H9 (cell line): ENCODE results near the gene ZNF490. TPM values are rescaled to one million over a fixed set of nuclear protein-coding genes. Genes with fewer than 3 reads are reported as not detected.

Experiments
- DNase-seq: peaks from one replicate; pipeline ENCODE4 v3.0.0-alpha.2; 2017
- H2AFZ ChIP-seq: one replicate; pipeline ENCODE4 v1.6.1; 2013; ENCODE audit warnings: mild to moderate bottlenecking, low read length, control low read depth, moderate library complexity
- H2AK5ac ChIP-seq: 2 replicates; pipeline ENCODE4 v1.6.1; 2013; ENCODE audit warnings: low read length, control low read depth, mixed read lengths; ENCODE audit not compliant: insufficient read length
- H2BK120ac ChIP-seq: one replicate; pipeline ENCODE4 v1.6.1; 2013; ENCODE audit warnings: low read depth, mild to moderate bottlenecking, low read length, control low read depth, inconsistent platforms; ENCODE audit not compliant: poor library complexity, severe bottlenecking
- H2BK12ac ChIP-seq: 2 replicates; pipeline ENCODE4 v1.6.1; 2013; ENCODE audit warnings: low read length, control low read depth, mixed read lengths, low read depth; ENCODE audit not compliant: insufficient read length
- H2BK15ac ChIP-seq: 2 replicates; pipeline ENCODE4 v1.6.1; 2013; ENCODE audit warnings: low read depth, low read length, control low read depth
- H2BK20ac ChIP-seq: one replicate; pipeline ENCODE4 v1.6.1; 2013; ENCODE audit warnings: low read depth, mild to moderate bottlenecking, low read length, control low read depth, inconsistent platforms; ENCODE audit not compliant: poor library complexity, severe bottlenecking
- H2BK5ac ChIP-seq: 2 replicates; pipeline ENCODE4 v1.6.1; 2013; ENCODE audit warnings: low read length, control low read depth, mixed read lengths; ENCODE audit not compliant: insufficient read length
- H3K14ac ChIP-seq: 2 replicates; pipeline ENCODE4 v1.6.1; 2013; ENCODE audit warnings: low read length, control low read depth; ENCODE audit not compliant: insufficient read depth
- H3K18ac ChIP-seq: 2 replicates; pipeline ENCODE4 v1.6.1; 2013; ENCODE audit warnings: low read depth, mild to moderate bottlenecking, mixed read lengths, low read length, control low read depth; ENCODE audit not compliant: insufficient read length
- H3K23ac ChIP-seq: 2 replicates; pipeline ENCODE4 v1.6.1; 2013; ENCODE audit warnings: low read length, control low read depth, mixed read lengths, low read depth; ENCODE audit not compliant: insufficient read length
- H3K23me2 ChIP-seq: 2 replicates; pipeline ENCODE4 v1.6.1; 2013; ENCODE audit warnings: low read depth, mild to moderate bottlenecking, mixed read lengths, low read length, control low read depth; ENCODE audit not compliant: insufficient read length, poor library complexity, severe bottlenecking
- H3K27ac ChIP-seq: 2 replicates; pipeline ENCODE4 v1.5.1; 2013; ENCODE audit warnings: low read length, control low read depth, mixed read lengths, low read depth; ENCODE audit not compliant: insufficient read length
- H3K27me3 ChIP-seq: 2 replicates; pipeline ENCODE4 v1.6.1; 2013; ENCODE audit warnings: low read length, control low read depth, inconsistent platforms; ENCODE audit not compliant: insufficient read depth
- H3K4ac ChIP-seq: 2 replicates; pipeline ENCODE4 v1.6.1; 2013; ENCODE audit warnings: low read depth, mild to moderate bottlenecking, control low read depth, inconsistent platforms, low read length, moderate library complexity
- H3K4me1 ChIP-seq: 2 replicates; pipeline ENCODE4 v1.6.1; 2013; ENCODE audit warnings: low read length, control low read depth, inconsistent platforms; ENCODE audit not compliant: insufficient read depth
- H3K4me2 ChIP-seq: 2 replicates; pipeline ENCODE4 v1.6.1; 2013; ENCODE audit warnings: low read length, control low read depth, mixed read lengths; ENCODE audit not compliant: insufficient read length, insufficient read depth
- H3K56ac ChIP-seq: 2 replicates; pipeline ENCODE4 v1.6.1; 2013; ENCODE audit warnings: low read depth, mild to moderate bottlenecking, mixed read lengths, low read length, control low read depth; ENCODE audit not compliant: insufficient read length
- H3K79me1 ChIP-seq: 2 replicates; pipeline ENCODE4 v1.6.1; 2013; ENCODE audit warnings: low read depth, mild to moderate bottlenecking, moderate library complexity, low read length, control low read depth, inconsistent platforms; ENCODE audit not compliant: insufficient read depth, poor library complexity, severe bottlenecking
- H3K79me2 ChIP-seq: 2 replicates; pipeline ENCODE4 v1.6.1; 2013; ENCODE audit warnings: low read length, control low read depth, inconsistent platforms; ENCODE audit not compliant: insufficient read depth
- H3K9ac ChIP-seq: 2 replicates; pipeline ENCODE4 v1.6.1; 2013; ENCODE audit warnings: low read length, control low read depth, mixed read lengths; ENCODE audit not compliant: insufficient read length; ENCODE audit errors: extremely low read depth
- H3K9me3 ChIP-seq: one replicate; pipeline ENCODE4 v1.6.1; 2013; ENCODE audit warnings: low read depth, low read length, inconsistent platforms; ENCODE audit not compliant: control insufficient read depth
- H3T11ph ChIP-seq: one replicate; pipeline ENCODE4 v1.6.1; 2013; ENCODE audit warnings: mild to moderate bottlenecking, low read length, control low read depth, inconsistent platforms
- H4K20me1 ChIP-seq: one replicate; pipeline ENCODE4 v1.6.1; 2013; ENCODE audit not compliant: control insufficient read depth, insufficient read length, insufficient read depth
- H4K5ac ChIP-seq: 2 replicates; pipeline ENCODE4 v1.6.1; 2013; ENCODE audit warnings: low read depth, mild to moderate bottlenecking, mixed read lengths, low read length, control low read depth; ENCODE audit not compliant: insufficient read length
- H4K8ac ChIP-seq: replicated peaks from 2 replicates; pipeline ENCODE4 v1.6.1; 2013; ENCODE audit warnings: low read length, control low read depth, mixed read lengths, low read depth; ENCODE audit not compliant: insufficient read length
- H4K91ac ChIP-seq: 2 replicates; pipeline ENCODE4 v1.6.1; 2013; ENCODE audit warnings: low read depth, mild to moderate bottlenecking, moderate library complexity, mixed read lengths, low read length, control low read depth; ENCODE audit not compliant: insufficient read length
- H3K27ac Mint-ChIP-seq, 3 experiments: 2 replicates in 2 of 3; 3 replicates in 1 of 3; pipeline ENCODE4 v1.8.0; 2020 to 2021; ENCODE audit warnings: mixed read lengths in 3 of 3, mild to moderate bottlenecking in 1 of 3, moderate library complexity in 1 of 3
- H3K27me3 Mint-ChIP-seq: 2 replicates; pipeline ENCODE4 v1.8.0; 2021; ENCODE audit warnings: low read depth, mild to moderate bottlenecking, moderate library complexity, mixed read lengths
- H3K36me3 Mint-ChIP-seq, 3 experiments: 2 replicates in 2 of 3; 3 replicates in 1 of 3; pipeline ENCODE4 v1.8.0; 2020 to 2021; ENCODE audit warnings: low read depth in 3 of 3, mixed read lengths in 3 of 3; ENCODE audit not compliant: insufficient read depth in 1 of 3
- H3K4me1 Mint-ChIP-seq, 2 experiments: 2 replicates each; pipeline ENCODE4 v1.8.0; 2020; ENCODE audit warnings: mixed read lengths in 2 of 2
- H3K4me3 Mint-ChIP-seq, 2 experiments: 2 replicates in 1 of 2; 3 replicates in 1 of 2; pipeline ENCODE4 v1.8.0; 2020 to 2021; ENCODE audit warnings: mild to moderate bottlenecking in 2 of 2, mixed read lengths in 2 of 2, moderate library complexity in 1 of 2
- H3K9me3 Mint-ChIP-seq, 2 experiments: 2 replicates in 1 of 2; 3 replicates in 1 of 2; pipeline ENCODE4 v1.8.0; 2020; ENCODE audit warnings: mild to moderate bottlenecking in 2 of 2, mixed read lengths in 2 of 2, moderate library complexity in 1 of 2
- CTCF ChIP-seq: fragments of 200-600 bp; sonication (generic); conservative IDR thresholded peaks from 3 replicates; pipeline ENCODE4 v1.8.0; 2021; ENCODE audit warnings: antibody characterized with exemption, mild to moderate bottlenecking
- WGBS: extraction: QIAGEN DNeasy Blood & Tissue Kit; methylation state at CpG from one replicate; pipeline ENCODE4 v1.1.7; 2013; ENCODE audit warnings: missing lambda C conversion rate, low lambda C conversion rate, mixed read lengths; ENCODE audit not compliant: insufficient read length; ENCODE audit errors: extremely low coverage; 5-methylcytosine and 5-hydroxymethylcytosine counted together
- total RNA-seq: library from RNA; stranded (reverse); gene quantifications from 2 replicates; pipeline ENCODE4 v1.2.1, GENCODE V29; 2021

Gene ZNF490
- total RNA-seq, 1 experiment from 2014 or later: 10.1 TPM

- DNase-seq: no peak
- Histone ChIP-seq H4K91ac (no peak overlapping the region), H3K9ac (no peak overlapping the region), H3K4me1 (no peaks in the 10 kb centered on the region), H3K23me2 (no peaks in the 10 kb centered on the region), H4K5ac (no peak overlapping the region), H3K4me2 (no peak overlapping the region), H3K9me3 (peaks cover 38% of the 10 kb centered on the region), H2AFZ (no peak overlapping the region), H3K56ac (no peak overlapping the region), H4K20me1 (no peaks in the 10 kb centered on the region), H3K4ac (no peak overlapping the region), H2BK5ac (no peak overlapping the region), H3K18ac (no peak overlapping the region), H2BK20ac (no peak overlapping the region), H2BK12ac (no peak overlapping the region), H2BK15ac (no peak overlapping the region), H3K23ac (no peak overlapping the region), H2AK5ac (no peak overlapping the region), H4K8ac (no peak overlapping the region), H3K79me2 (no peaks in the 10 kb centered on the region), H2BK120ac (no peak overlapping the region), H3T11ph (no peak overlapping the region), H3K14ac (no peak overlapping the region), H3K27ac (no peak overlapping the region), H3K79me1 (no peaks in the 10 kb centered on the region), H3K27me3 (no peaks in the 10 kb centered on the region)
- no CpG with 5 or more reads among the region's 8 CpGs for WGBS
- TF ChIP-seq CTCF: no peak
- peaks cover 54 to 65% of the 10 kb centered on the region in 2 experiments for H3K9me3 Mint-ChIP-seq
- no peaks in the 10 kb centered on the region for H3K4me1 Mint-ChIP-seq
- peaks cover 77 to 89% (median 79%) of the 10 kb centered on the region in 3 experiments for H3K36me3 Mint-ChIP-seq
- H3K27me3 Mint-ChIP-seq: no peaks in the 10 kb centered on the region; the same call in 1 of the 2 replicates
- H3K4me3 Mint-ChIP-seq: no peak overlapping the region
- H3K27ac Mint-ChIP-seq: no peak overlapping the region
Observed at GRCh38 chr19:12626958-12627357, 16.3 kb upstream of the ZNF490 start.
